KMS-11 (cell line): ENCODE data around the gene JAK1.

Experiments used
- H2AFZ ChIP-seq: fragments of 200-600 bp; sonication (generic); 2 replicates; pipeline ENCODE4 v1.6.1; 2016; ENCODE audit warnings: antibody characterized with exemption, mixed run types, low read depth
- H3K27ac ChIP-seq: fragments of 200-600 bp; sonication (generic); 2 replicates; pipeline ENCODE4 v1.6.1; 2016; ENCODE audit warnings: mild to moderate bottlenecking, mixed run types
- H3K27me3 ChIP-seq: fragments of 200-600 bp; sonication (generic); 2 replicates; pipeline ENCODE4 v1.6.1; 2017; ENCODE audit warnings: mild to moderate bottlenecking, low read depth, mixed run types, moderate library complexity; ENCODE audit not compliant: insufficient read depth
- H3K36me3 ChIP-seq: fragments of 200-600 bp; sonication (generic); 2 replicates; pipeline ENCODE4 v1.6.1; 2017; ENCODE audit warnings: mild to moderate bottlenecking, mixed run types; ENCODE audit not compliant: insufficient read depth
- H3K4me1 ChIP-seq: fragments of 200-600 bp; sonication (generic); 2 replicates; pipeline ENCODE4 v1.6.1; 2016; ENCODE audit warnings: mild to moderate bottlenecking, low read depth, mixed run types; ENCODE audit not compliant: poor library complexity, severe bottlenecking
- H3K4me2 ChIP-seq: fragments of 200-600 bp; sonication (generic); 2 replicates; pipeline ENCODE4 v1.7.0; 2016; ENCODE audit warnings: mild to moderate bottlenecking, mixed run types
- H3K4me3 ChIP-seq: fragments of 200-600 bp; sonication (generic); IDR thresholded peaks from 2 replicates; pipeline ENCODE4 v1.6.1; 2017; ENCODE audit warnings: low read depth, low read length, mixed read lengths; ENCODE audit not compliant: insufficient read depth
- H3K79me2 ChIP-seq: fragments of 200-600 bp; sonication (generic); 2 replicates; pipeline ENCODE4 v1.6.1; 2016; ENCODE audit warnings: low read depth, mixed run types; ENCODE audit not compliant: insufficient read depth
- H3K9ac ChIP-seq: fragments of 200-600 bp; sonication (generic); 2 replicates; pipeline ENCODE4 v1.6.1; 2016; ENCODE audit warnings: mild to moderate bottlenecking, mixed run types
- H4K20me1 ChIP-seq: fragments of 200-600 bp; sonication (generic); 2 replicates; pipeline ENCODE4 v1.6.1; 2016; ENCODE audit warnings: mild to moderate bottlenecking, mixed run types; ENCODE audit not compliant: insufficient read depth
- TF ChIP-seq, protein P1 (sequence below): fragments of 200-600 bp; sonication (generic); conservative IDR thresholded peaks from 2 replicates; pipeline ENCODE4 v1.6.1; 2017; ENCODE audit warnings: low read depth, mild to moderate bottlenecking, antibody characterized with exemption, low read length, moderate library complexity, mixed read lengths

JAK1 gene

GRCh38 chr1:64944913-64945312, 21.4 kb downstream of the JAK1 start:
- Histone ChIP-seq H4K20me1 (peaks cover 5% of the 10 kb centered on the region), H3K9ac (no peak overlapping the region)

DNA sequence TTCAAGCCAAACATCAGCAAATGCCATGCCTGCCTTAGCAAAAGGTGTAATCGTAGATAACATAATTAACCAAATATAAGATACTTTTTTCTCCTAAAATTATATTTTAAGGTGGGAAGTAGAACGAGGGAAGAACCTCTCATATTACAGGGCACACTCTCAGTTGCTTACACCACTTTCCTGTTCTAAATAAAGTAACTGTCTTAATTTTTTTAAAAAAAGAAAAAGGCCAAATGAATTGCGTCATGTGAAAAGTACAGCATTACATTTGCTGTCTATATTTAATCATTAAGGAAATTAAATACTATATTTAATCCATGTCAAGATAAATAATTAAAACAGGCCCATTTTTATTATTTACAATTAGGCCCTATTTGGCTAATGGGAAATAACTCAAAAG, 23.7 kb downstream of the JAK1 start:
- no peaks in the 10 kb centered on the region for H3K27me3 ChIP-seq
- no peak overlapping the region for H3K4me2 ChIP-seq
- no peak overlapping the region for H2AFZ ChIP-seq
- H3K79me2 ChIP-seq, result peaks cover 82% of the 10 kb centered on the region; the same call in 1 of the 2 replicates
- H3K9ac ChIP-seq, result no peak overlapping the region
- H4K20me1 ChIP-seq, result peaks cover 5% of the 10 kb centered on the region
- no peaks in the 10 kb centered on the region for H3K36me3 ChIP-seq
- no peak overlapping the region for H3K27ac ChIP-seq
- TF ChIP-seq, protein P1, sequence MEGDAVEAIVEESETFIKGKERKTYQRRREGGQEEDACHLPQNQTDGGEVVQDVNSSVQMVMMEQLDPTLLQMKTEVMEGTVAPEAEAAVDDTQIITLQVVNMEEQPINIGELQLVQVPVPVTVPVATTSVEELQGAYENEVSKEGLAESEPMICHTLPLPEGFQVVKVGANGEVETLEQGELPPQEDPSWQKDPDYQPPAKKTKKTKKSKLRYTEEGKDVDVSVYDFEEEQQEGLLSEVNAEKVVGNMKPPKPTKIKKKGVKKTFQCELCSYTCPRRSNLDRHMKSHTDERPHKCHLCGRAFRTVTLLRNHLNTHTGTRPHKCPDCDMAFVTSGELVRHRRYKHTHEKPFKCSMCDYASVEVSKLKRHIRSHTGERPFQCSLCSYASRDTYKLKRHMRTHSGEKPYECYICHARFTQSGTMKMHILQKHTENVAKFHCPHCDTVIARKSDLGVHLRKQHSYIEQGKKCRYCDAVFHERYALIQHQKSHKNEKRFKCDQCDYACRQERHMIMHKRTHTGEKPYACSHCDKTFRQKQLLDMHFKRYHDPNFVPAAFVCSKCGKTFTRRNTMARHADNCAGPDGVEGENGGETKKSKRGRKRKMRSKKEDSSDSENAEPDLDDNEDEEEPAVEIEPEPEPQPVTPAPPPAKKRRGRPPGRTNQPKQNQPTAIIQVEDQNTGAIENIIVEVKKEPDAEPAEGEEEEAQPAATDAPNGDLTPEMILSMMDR, result no peak
- peaks cover 55% of the 10 kb centered on the region for H3K4me1 ChIP-seq
- no peak overlapping the region for H3K4me3 ChIP-seq

More at GRCh38 chr1:64944913-64945312, 21.4 kb downstream of the JAK1 start:
- H2AFZ ChIP-seq, result no peak overlapping the region
- H3K27me3 ChIP-seq, result no peaks in the 10 kb centered on the region
- peaks cover 64% of the 10 kb centered on the region for H3K4me1 ChIP-seq
- no peak overlapping the region for H3K27ac ChIP-seq
- no peak overlapping the region for H3K4me2 ChIP-seq
- TF ChIP-seq, protein P1, result no peak
- H3K79me2 ChIP-seq, result peaks cover 73% of the 10 kb centered on the region; the same call in 1 of the 2 replicates
- no peak overlapping the region for H3K4me3 ChIP-seq
- H3K36me3 ChIP-seq, result no peaks in the 10 kb centered on the region

GRCh38 chr1:64942118-64942517, 24.2 kb downstream of the JAK1 start:
- Histone ChIP-seq H3K4me1 (peaks cover 55% of the 10 kb centered on the region), H3K27ac (no peak overlapping the region), H2AFZ (no peak overlapping the region), H3K27me3 (no peaks in the 10 kb centered on the region), H3K4me3 (no peak overlapping the region), H3K36me3 (no peaks in the 10 kb centered on the region), H4K20me1 (peaks cover 8% of the 10 kb centered on the region), H3K79me2 (peaks cover 84% of the 10 kb centered on the region; the same call in 1 of the 2 replicates), H3K4me2 (no peak overlapping the region), H3K9ac (no peak overlapping the region)
- TF ChIP-seq, protein P1, result no peak

DNA sequence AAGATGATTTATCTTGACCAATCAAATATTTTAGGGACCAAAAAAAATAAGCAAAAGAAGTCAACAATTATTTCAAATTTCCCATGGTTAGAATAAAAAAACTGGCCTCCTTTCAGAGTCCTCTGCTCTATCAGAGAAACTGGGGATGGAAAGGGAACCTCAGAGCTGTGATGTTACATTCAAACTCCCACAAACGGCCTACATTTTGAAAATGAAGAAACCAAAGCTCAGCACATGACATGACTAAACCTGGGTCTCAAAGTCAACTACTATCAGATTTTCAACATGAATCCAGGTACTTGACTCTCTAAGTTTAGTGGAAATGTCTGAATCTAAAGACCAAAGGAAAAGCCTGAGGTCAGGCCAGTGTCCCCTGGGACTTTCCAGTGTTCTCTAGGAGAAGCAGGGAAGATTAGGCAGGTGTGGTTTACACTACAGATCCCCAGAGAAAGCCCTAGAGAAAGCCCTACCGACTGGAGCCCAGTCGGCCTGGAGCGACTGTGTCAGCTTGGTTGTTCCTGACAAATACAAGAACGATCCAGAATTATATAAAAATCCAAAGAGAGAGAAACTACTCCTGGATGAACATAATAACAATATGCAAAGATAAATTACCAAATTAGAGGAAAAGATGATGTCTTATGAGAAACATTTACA, 24.8 kb downstream of the JAK1 start:
- Histone ChIP-seq H2AFZ (no peak overlapping the region), H3K79me2 (peaks cover 84% of the 10 kb centered on the region), H4K20me1 (peaks cover 9% of the 10 kb centered on the region; the same call in 1 of the 2 replicates), H3K36me3 (no peaks in the 10 kb centered on the region), H3K4me1 (peaks cover 52% of the 10 kb centered on the region), H3K4me2 (no peak overlapping the region), H3K27ac (no peak overlapping the region), H3K4me3 (no peak overlapping the region), H3K9ac (no peak overlapping the region), H3K27me3 (no peaks in the 10 kb centered on the region)
- TF ChIP-seq, protein P1, result no peak
